Adrenal gland (tissue), 12 donors: ENCODE measurements around the gene ST13. TPM values are rescaled to one million over a fixed set of nuclear protein-coding genes. Genes with fewer than 3 reads are reported as not detected.

Source experiments
- DNase-seq, 7 donors: peaks; one replicate each; pipeline ENCODE4 v3.0.0-alpha.2; 2019 to 2020
- H3K27ac ChIP-seq, 5 donors: fragments of 200-600 bp; sonication (generic) in 4 of 5; 1 replicate in 3 of 5; 2 replicates in 2 of 5; pipeline versions ENCODE4 v1.5.1 to v1.8.0; 2016 to 2020; ENCODE audit warnings: mild to moderate bottlenecking in 1 of 5
- H3K27me3 ChIP-seq: fragments of 200-600 bp; 2 replicates; pipeline ENCODE4 v1.8.0; 2021
- H3K36me3 ChIP-seq, 2 donors: fragments of 200-600 bp; replicated peaks in 1 of 2; 1 replicate in 1 of 2; 2 replicates in 1 of 2; pipeline versions ENCODE4 v1.5.1 to v1.8.0; 2018 to 2022
- H3K4me1 ChIP-seq, 2 donors: fragments of 200-600 bp; replicated peaks in 1 of 2; 1 replicate in 1 of 2; 2 replicates in 1 of 2; pipeline versions ENCODE4 v1.5.1 to v1.8.0; 2018 to 2021
- H3K4me3 ChIP-seq, 4 donors: fragments of 200-600 bp; sonication (generic) in 3 of 4; one replicate each; pipeline ENCODE4 v1.5.1; 2016 to 2018
- H3K9me3 ChIP-seq, 3 donors: fragments of 200-600 bp; sonication (generic) in 1 of 3; replicated peaks in 1 of 3; 1 replicate in 2 of 3; 2 replicates in 1 of 3; pipeline versions ENCODE4 v1.5.1 to v1.8.0; 2016 to 2021
- CTCF ChIP-seq, 6 experiments: fragments of 450-650 bp in 4 of 6; fragments of 200-600 bp in 2 of 6; sonication (generic) in 1 of 6; IDR thresholded peaks; 1 replicate in 5 of 6; 2 replicates in 1 of 6; pipeline versions ENCODE4 v1.5.1 to v1.8.0; 2016 to 2021; ENCODE audit warnings: antibody characterized with exemption in 6 of 6, mild to moderate bottlenecking in 2 of 6, moderate library complexity in 1 of 6
- POLR2A ChIP-seq, 2 donors: fragments of 450-650 bp; IDR thresholded peaks; one replicate each; pipeline ENCODE4 v1.6.1; 2017; ENCODE audit warnings: antibody characterized with exemption in 2 of 2, mild to moderate bottlenecking in 2 of 2, moderate library complexity in 1 of 2
- WGBS, 4 donors: extraction: QIAGEN DNeasy Blood & Tissue Kit in 2 of 4; methylation state at CpG; one replicate each; pipeline versions ENCODE4 v1.1.5 to v1.1.7; 2013 to 2017; 5-methylcytosine and 5-hydroxymethylcytosine counted together
- intact Hi-C, 2 donors: fragments of 100-400 bp; cut with DNase I; formaldehyde crosslinking; loops; one replicate each; pipeline versions ENCODE4 v1.14.1 to v1.15.0; 2022 to 2023
- polyA plus RNA-seq, 3 donors: library from polyadenylated mRNA; stranded (reverse); fragments of 200-250 nt in 2 of 3; fragments of 350-450 nt in 1 of 3; fragmentation: Illumina TruSeq in 1 of 3; extraction: RNeasy Lipid Tissue Mini Kit (QIAGEN cat#74804) in 1 of 3; gene quantifications; one replicate each; pipeline ENCODE4 v1.2.3, GENCODE V29; 2013 to 2014
- total RNA-seq, 9 donors: library from RNA; depleted of rRNA in 4 of 9; stranded (reverse); fragments of >200 nt in 4 of 9; fragments of 120-200 nt in 1 of 9; fragmentation: NEBNext Ultra II Directional in 1 of 9; extraction: Animal tissue kit (Norgen Biotek cat#: 25700) in 1 of 9; gene quantifications; one replicate each; pipeline versions ENCODE4 v1.1.0 to v1.2.4, GENCODE V29; 2013 to 2023
- donor health status: healthy with polysubstance abuse.
- donor health status: Bipolar disorder and iron deficiency.
- donor health status: DM: yes; HTN: yes; CAD: no.
- donor health status: DM: no; HTN: no; CAD: no.
- donor health status: DM: no; HTN: no; CAD: no.
- donor health status: DM: yes; HTN: yes; CAD: no.

ST13 gene
- total and polyA plus RNA-seq, 12 donors: 61.5 to 575 (median 242) TPM

- Histone ChIP-seq H3K9me3 (no peaks in the 10 kb centered on the region), H3K36me3 (no peaks in the 10 kb centered on the region), H3K27ac (no peak overlapping the region), H3K4me1 (peaks cover 0 to 10% of the 10 kb centered on the region in 2 donors), H3K4me3 (no peak overlapping the region), H3K27me3 (no peaks in the 10 kb centered on the region)
- intact Hi-C loops: no loop called here
- 83 to 86% (median 85%) methylated on average over 1 of the region's 1 CpG for WGBS, 4 donors
- DNase-seq: no peak
- TF ChIP-seq CTCF (IDR thresholded peaks at IDR 0.05) (no peak), POLR2A (IDR thresholded peaks at IDR 0.05) (no peak)
Measured at GRCh38 chr22:40803321-40803720, 53.1 kb downstream of the ST13 start.

- TF ChIP-seq POLR2A (IDR thresholded peaks at IDR 0.05): no peak
- no peak for TF ChIP-seq CTCF (IDR thresholded peaks at IDR 0.05)
- intact Hi-C loops: no loop called here
- H3K27me3 ChIP-seq: no peaks in the 10 kb centered on the region
- 91 to 98% (median 96%) methylated on average over 3 of the region's 3 CpGs for WGBS, 4 donors
- H3K9me3 ChIP-seq: no peaks in the 10 kb centered on the region
- H3K4me3 ChIP-seq: no peak overlapping the region
- no peak overlapping the region for H3K27ac ChIP-seq
- H3K4me1 ChIP-seq: peaks cover 7 to 23% of the 10 kb centered on the region in 2 donors
- no peaks in the 10 kb centered on the region for H3K36me3 ChIP-seq
- no peak for DNase-seq
Measured at GRCh38 chr22:40799008-40799407, 57.4 kb downstream of the ST13 start.

- no peaks in the 10 kb centered on the region for H3K36me3 ChIP-seq
- H3K4me3 ChIP-seq: no peak overlapping the region
- H3K27me3 ChIP-seq: no peaks in the 10 kb centered on the region
- peaks cover 7 to 30% of the 10 kb centered on the region in 2 donors for H3K4me1 ChIP-seq
- H3K9me3 ChIP-seq: no peaks in the 10 kb centered on the region
- intact Hi-C loops: no loop called here
- H3K27ac ChIP-seq: peak overlapping the region in 3 of 5 donors; percentile 39 to 78 (median 67)
- TF ChIP-seq CTCF (IDR thresholded peaks at IDR 0.05) (no peak), POLR2A (IDR thresholded peaks at IDR 0.05) (no peak)
- DNase-seq: no peak
- WGBS, 4 donors: 59 to 76% (median 69%) methylated on average over 1 of the region's 1 CpG
Measured at GRCh38 chr22:40797427-40797826, 59.0 kb downstream of the ST13 start.

- intact Hi-C loops: no loop called here
- WGBS, 4 donors: 35 to 53% (median 42%) methylated on average over 2 of the region's 2 CpGs
- Histone ChIP-seq H3K4me1 (peaks cover 0 to 17% of the 10 kb centered on the region in 2 donors), H3K9me3 (no peaks in the 10 kb centered on the region), H3K4me3 (no peak overlapping the region), H3K36me3 (no peaks in the 10 kb centered on the region), H3K27ac (peak overlapping the region in 2 of 5 donors; percentile 28 to 65), H3K27me3 (no peaks in the 10 kb centered on the region)
- DNase-seq: peak in 3 of 7 donors; percentile 14 to 53 (median 51)
- no peak for TF ChIP-seq CTCF (IDR thresholded peaks at IDR 0.05)
- TF ChIP-seq POLR2A (IDR thresholded peaks at IDR 0.05): no peak
Measured at GRCh38 chr22:40792451-40792850, 64.0 kb downstream of the ST13 start.
